GM12874 (cell line): ENCODE measurements around the gene PLP2.

Experiments used
- TF ChIP-seq, protein P1 (sequence below): IDR thresholded peaks from 2 replicates; pipeline ENCODE4 v1.5.1; 2011; ENCODE audit warnings: low read depth, mild to moderate bottlenecking, control low read depth, low read length, moderate library complexity; ENCODE audit not compliant: insufficient read depth

PLP2 gene

DNA sequence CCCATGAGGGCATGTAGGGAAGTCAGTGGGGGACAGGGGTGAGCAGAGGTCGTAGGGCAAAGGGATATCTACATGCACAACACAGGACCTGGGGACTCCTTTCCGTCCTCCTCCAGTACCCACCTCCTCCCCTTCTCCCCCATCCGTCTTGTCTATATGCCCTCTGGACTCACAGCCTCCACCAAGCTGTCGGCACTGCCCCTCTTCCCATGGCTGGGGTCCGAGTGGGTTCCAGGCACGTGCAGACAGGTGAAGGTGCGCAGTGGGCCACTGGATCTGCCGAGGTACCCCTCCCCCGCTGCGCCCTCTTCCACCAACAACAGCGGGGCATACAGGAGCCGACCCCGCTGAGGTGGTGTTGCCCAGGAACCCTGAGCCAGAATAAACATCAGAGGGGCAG lies 33.7 kb downstream of the PLP2 start:
- TF ChIP-seq, protein P1, sequence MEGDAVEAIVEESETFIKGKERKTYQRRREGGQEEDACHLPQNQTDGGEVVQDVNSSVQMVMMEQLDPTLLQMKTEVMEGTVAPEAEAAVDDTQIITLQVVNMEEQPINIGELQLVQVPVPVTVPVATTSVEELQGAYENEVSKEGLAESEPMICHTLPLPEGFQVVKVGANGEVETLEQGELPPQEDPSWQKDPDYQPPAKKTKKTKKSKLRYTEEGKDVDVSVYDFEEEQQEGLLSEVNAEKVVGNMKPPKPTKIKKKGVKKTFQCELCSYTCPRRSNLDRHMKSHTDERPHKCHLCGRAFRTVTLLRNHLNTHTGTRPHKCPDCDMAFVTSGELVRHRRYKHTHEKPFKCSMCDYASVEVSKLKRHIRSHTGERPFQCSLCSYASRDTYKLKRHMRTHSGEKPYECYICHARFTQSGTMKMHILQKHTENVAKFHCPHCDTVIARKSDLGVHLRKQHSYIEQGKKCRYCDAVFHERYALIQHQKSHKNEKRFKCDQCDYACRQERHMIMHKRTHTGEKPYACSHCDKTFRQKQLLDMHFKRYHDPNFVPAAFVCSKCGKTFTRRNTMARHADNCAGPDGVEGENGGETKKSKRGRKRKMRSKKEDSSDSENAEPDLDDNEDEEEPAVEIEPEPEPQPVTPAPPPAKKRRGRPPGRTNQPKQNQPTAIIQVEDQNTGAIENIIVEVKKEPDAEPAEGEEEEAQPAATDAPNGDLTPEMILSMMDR, result no peak

DNA sequence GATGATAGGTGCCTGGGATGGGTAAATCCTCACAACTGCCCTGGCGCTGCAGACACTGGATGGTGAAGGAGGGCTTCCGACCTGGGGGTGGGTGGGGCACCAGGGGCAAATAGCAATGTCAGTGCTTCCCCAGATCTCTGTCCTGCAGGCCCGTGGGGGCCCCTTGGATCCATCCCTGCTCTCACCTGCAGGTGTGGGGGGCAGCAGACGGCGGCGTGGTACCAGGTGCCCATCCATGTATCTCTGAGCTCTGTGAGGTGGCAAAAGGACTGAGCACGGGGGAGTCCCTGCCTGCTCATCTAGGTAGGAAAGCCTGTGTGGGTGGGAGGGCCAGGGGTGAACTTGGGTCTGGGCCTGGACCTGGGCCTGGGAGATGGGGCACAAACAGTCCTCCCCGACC lies 34.8 kb downstream of the PLP2 start:
- TF ChIP-seq, protein P1, result no peak

DNA sequence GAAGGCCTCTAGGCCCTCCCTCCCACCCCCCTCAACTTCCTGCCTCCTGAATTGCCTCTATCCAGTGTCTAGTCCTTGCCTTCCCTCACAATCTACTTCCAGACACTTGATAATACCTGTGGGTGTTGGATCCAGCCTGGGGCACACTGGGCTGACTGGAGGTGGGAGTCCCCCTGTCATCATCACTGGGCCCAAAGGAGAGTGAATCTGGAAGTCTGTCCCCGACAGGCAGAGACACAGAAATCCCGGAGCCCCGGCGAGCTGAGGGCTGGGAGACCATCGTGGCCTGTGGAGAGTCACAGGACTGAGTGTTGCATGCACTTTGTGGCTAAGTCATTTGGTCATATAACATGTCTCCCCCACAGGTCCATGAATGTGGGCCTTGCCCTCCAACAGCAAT lies 36.7 kb downstream of the PLP2 start:
- TF ChIP-seq, protein P1, result no peak

DNA sequence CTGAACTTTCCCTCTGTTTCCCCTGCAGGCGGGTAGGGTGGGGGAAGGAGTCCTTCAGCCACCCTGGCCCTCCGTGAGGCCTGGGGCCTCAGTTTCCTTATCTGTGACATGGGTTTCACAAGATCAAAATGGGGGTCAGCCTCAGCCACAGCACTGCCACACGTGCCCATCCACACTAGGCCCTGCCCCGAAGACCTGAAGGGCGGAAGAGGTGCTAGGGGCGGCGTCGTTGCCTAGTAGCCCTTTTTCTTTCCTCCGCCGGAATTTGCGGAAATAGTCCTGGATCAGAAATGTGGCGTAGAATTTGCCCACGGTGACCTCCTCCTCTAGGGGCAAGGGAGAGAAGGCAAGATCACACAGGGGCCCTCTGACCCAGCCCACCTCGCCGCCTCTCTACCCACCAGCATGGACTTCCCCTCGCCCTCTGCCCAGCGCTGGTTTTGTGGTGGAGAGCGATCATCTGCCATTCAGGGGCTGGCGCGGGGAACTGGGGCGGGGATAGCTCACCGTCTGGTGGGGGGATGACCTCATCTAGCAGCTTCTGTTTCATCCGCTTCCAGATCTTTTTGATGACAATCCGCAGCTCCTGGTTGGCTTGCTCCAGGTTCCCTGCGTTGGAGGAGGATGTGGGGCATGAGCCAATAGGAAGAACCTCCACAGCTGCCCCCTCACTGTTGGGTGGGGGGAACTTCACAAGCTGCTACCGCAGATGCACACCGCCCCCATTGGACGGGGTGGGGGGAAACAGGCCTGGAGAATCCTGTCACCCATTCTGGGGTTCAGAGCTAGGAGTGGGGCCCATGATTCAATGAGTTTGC lies 37.9 kb downstream of the PLP2 start:
- TF ChIP-seq, protein P1, result no peak

DNA sequence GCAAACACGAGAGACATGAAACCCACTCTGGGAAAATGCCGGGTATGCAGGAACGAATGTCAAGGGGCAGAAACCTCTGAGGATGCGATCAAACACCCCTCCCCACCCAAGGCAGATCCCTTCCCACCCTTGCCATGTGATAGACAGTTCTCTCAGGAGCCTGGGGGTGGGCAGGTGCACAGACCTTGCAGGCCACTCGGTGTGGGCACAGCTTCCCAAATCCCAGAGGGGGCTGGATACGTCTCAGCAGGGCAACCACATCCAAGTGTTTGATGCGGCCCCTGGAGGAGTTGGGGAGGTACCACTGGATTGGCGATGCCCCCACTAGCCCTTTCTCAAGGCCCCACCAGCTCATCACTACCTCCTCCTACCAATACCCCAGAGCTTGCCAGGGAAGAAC lies 38.7 kb downstream of the PLP2 start:
- TF ChIP-seq, protein P1, result no peak

DNA sequence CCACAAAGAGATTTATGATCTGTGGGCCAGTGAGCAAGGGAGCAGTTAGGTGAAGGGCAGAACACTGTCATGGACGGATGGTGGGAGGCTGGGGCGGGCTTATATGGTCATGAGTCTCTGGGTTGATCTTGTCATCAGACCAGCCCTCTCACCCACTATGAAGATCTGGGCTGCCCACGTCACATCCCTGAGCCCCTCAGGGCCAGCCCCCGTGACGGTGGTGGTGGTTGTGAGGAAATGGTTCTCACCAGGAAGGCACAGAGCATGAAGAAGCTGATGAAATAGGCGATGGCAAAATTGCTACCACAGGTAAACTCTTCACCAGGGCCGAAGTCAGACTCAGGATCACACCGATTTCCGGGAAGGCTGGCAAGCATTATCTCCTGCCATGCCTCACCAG lies 39.4 kb downstream of the PLP2 start:
- TF ChIP-seq, protein P1, result no peak

DNA sequence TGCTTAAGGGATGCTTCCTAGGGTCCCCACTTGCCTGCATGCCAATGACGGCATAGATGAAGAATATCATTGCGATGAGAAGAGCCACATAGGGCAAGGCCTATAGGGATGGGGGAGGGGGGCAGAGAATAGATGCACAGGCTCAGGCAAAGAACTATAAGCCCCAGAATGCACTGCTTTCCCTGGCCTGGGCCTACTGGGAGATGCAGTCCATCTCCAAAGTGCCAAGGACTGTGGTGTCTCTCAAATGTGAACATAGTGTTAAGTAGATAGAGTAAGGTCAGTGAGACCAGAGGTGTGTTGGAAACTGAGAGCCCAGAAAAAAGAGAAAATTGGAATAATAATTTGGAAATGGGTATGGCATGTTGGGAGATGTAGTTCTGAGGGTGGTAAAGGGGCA lies 40.5 kb downstream of the PLP2 start:
- TF ChIP-seq, protein P1, result no peak

DNA sequence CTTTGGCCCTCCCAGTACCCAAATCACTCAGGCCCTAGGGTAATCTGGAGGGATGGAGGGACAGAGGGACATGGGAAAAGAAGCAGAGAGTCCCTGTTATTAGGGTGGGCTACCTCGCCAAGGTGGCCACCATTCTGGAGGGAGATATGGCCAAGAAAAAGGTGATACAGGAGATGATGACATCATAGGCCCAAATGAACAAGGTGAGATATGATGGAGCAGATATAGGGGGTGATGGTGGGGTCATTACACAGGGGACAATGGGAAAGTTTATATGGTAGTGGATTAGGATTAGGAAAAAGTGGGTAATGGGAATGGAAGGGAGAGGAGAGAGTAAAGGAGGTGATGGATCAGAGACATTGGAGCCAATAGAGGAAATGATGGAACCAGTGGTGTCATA lies 41.2 kb downstream of the PLP2 start:
- TF ChIP-seq, protein P1, result no peak
